ENCODE measurements around the gene NPS.

- TF ChIP-seq CTCF (IDR thresholded peaks at IDR 0.05): no peak
- TF ChIP-seq SIN3A (IDR thresholded peaks at IDR 0.05; ENCODE audit: borderline replicate concordance, insufficient read depth, low read depth, low read length): no peak
- TF ChIP-seq REST (IDR thresholded peaks at IDR 0.05; ENCODE audit: insufficient read depth in 1 of 2, low read depth in 2 of 2, low read length in 1 of 2): no peak
- no peak for TF ChIP-seq POLR2AphosphoS5 (IDR thresholded peaks at IDR 0.05; ENCODE audit: low read depth, low read length)
Measured at GRCh38 chr10:127526161-127526560, 22.9 kb upstream of the NPS start.
